GM18907 (cell line): Measurements from ENCODE around the gene SLC25A3.

Experiments used
- ATAC-seq: cut with Tn5 transposase; IDR thresholded peaks from one replicate; pipeline ENCODE4 v1.9.1; 2021; ENCODE audit warnings: mild to moderate bottlenecking, moderate library complexity; ENCODE audit not compliant: unreplicated experiment

Gene SLC25A3

GRCh38 chr12:98653866-98654493 lies 60.5 kb downstream of the SLC25A3 start:
- no peak for ATAC-seq
